ENCODE data around the gene TFF3.

TFF3 gene

GRCh38 chr21:42287193-42288083 is 27.8 kb downstream of the TFF3 start:
- FAIRE-seq, result no peak

GRCh38 chr21:42286416-42286815 is 28.8 kb downstream of the TFF3 start:
- FAIRE-seq, result no peak

DNA sequence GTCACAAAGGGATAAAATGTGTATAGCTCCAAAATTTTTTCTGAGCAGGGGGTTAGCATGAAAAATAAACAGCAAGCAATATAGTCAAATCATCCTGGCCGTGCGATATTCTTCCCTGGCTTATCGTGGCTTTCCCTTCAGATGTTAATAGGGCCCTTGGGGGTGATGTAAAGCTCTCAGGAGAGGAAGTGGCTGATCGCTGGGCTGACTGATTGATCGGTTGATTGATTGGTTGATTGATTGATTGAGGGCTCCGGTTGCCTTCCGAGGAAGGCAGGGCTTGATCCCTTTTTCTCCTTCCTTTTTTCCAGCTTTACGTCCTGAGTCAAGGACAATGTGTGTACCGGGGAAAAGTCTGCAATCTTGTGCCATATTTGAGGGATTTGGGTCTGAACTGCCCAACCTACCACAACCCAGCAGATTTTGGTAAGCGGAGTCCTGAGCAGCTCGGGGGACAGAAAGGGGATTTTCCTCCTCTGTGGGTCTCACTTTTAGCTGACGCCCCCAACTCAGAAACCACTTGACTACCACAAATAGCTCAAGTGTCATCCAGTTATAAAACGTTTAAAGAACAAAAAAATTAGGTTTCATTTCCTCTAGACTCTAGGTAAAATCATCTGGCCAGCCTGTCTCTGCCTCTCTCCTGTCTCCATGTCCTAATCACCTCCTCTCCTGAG is 29.5 kb downstream of the TFF3 start:
- no peak for FAIRE-seq

DNA sequence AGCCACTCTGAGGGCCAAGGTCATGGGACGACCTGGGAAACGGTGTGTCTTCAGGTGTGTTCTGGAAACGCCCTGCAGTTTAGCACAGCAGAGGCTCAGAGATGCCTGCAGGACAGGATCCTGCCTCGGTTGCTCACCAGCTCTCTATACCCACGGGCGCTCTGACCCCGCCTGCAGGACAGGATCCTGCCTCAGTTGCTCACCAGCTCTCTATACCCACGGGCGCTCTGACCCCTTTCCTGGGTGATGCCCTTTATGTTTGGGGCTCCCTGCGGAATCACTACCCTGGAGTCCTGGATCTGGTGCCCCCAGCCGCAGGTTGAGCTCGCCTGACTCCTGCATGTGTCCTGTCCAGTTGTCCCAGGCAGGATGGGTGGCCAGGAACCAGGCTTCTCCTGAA is 32.5 kb downstream of the TFF3 start:
- FAIRE-seq, result no peak

DNA sequence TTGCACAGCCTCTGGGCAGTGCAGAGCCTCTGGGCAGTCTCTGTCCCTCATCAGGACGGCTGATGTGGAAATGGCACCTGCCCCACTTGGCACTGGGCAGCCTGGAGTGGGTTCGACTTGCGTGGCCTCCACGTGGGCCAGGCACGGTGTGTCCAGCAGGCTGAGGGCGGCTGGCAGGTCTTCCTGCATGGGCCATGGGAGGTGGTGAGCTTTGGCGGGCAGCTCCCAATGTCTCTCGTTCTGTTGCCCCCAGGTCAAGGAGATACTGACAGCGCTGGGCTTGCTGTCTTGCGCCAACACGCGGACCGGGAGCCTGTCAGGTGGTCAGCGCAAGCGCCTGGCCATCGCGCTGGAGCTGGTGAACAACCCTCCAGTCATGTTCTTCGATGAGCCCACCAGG is 33.2 kb downstream of the TFF3 start:
- no peak for FAIRE-seq

GRCh38 chr21:42281181-42281680 is 34.0 kb downstream of the TFF3 start:
- no peak for FAIRE-seq

- no peak for FAIRE-seq
Measured at GRCh38 chr21:42280356-42281180, 34.6 kb downstream of the TFF3 start.

DNA sequence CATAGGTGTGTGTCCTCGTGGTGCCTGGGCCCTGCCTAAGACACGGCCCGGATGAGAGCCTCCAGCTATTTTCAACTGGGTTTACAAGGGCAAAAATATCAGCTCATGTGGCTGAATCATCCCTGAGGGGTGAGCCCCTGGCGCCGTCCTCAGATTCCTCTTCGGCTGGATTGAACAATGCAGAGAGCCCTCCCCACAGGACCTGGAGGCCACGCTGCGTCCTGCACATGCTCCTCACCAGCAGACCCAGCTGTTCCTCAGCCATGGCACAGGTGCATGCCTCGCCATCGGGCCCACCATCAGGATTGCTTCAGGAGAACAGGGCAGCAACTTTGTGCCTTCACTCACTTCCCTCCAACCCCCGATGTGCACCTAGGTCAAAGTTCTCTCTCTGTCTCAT is 35.3 kb downstream of the TFF3 start:
- no peak for FAIRE-seq

DNA sequence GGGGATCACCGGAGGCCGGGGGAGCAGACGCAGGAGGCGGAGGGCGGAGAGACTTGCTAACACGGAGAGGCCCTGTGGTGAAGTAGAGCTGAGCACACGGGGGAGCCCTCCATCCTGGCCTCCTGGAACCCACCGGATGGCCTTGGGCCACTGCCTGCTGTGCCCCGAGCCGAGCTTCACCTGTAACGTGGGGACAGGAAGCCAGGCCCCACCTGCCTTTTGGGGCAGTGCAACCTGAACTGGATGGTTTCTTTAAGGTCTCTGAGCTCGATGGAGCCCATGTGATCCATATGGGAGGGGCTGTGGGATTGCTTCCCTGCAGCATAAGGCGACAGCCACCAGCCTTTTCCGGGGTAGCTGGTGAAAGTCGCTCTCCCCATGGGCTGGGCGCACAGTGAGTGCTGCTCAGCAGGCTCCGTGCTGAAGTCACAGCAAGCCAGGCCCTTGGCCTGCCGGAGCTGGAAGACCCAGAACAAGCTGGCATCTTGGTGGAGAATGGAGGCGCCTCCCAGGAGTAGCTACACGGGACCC is 35.8 kb downstream of the TFF3 start:
- no peak for FAIRE-seq

DNA sequence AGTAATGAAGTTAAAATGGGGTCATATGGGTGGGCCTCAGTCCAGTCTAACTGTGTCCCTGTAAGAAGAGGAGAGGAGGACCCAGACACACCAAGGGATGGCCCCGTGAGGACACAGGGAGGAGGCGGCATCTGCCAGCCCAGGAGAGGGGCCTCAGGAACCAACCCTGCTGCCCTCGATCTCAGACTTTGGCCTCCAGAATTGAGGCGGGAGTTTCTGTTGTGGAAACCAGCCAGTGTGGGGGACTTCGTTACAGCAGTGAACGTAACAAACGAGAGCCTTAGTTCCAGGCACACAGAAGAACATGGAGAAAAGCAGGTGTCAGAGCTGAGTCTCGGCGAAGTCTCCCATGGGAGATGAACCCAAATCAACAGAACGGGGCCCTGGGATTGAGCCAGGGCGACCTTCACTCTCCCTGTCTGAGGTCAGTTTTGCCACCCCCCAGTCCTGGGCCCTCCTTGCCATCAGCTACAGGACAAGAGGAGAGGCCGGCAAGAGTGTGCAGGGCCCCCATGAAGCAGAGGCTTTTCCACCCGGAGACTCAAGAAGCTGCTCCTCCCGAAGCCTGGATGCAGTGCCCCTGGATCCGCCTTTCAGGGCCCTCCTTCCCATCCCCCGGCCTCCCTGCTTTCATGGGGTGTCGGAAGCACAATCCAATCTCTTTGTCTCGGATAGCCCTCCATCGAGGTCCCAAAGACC is 36.6 kb downstream of the TFF3 start:
- no peak for FAIRE-seq

- no peak for FAIRE-seq
Measured at GRCh38 chr21:42277593-42277992, 37.6 kb downstream of the TFF3 start.

DNA sequence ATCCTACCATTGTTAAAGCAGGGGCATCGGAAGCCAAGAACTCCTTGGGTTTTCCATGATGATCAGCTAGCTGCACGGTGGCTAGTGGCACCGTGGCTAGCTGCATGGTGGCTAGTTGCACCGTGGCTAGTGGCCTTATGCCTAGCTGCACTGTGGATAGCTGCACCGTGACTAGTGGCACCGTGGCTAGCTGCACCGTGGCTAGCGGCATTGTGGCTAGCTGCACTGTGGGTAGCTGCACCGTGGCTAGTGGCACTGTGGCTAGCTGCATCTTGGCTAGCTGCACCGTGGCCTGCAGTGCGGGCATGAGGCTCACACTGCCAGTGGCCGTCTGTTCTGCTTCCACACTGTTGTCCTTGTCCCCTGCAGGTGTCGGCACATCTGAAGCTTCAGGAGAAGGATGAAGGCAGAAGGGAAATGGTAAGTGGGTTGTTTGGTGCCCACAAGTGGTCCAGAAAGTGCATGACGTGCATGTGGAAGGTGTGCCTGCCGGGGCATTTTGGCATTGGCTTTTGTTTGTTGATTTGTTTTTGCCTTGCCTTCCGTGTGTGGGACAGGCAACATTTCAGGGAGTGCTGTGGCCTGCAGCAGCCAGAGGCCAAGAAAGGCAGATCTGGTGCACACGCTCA is 38.6 kb downstream of the TFF3 start:
- FAIRE-seq, result no peak

- FAIRE-seq, result no peak
Measured at GRCh38 chr21:42276076-42276475, 39.1 kb downstream of the TFF3 start.

DNA sequence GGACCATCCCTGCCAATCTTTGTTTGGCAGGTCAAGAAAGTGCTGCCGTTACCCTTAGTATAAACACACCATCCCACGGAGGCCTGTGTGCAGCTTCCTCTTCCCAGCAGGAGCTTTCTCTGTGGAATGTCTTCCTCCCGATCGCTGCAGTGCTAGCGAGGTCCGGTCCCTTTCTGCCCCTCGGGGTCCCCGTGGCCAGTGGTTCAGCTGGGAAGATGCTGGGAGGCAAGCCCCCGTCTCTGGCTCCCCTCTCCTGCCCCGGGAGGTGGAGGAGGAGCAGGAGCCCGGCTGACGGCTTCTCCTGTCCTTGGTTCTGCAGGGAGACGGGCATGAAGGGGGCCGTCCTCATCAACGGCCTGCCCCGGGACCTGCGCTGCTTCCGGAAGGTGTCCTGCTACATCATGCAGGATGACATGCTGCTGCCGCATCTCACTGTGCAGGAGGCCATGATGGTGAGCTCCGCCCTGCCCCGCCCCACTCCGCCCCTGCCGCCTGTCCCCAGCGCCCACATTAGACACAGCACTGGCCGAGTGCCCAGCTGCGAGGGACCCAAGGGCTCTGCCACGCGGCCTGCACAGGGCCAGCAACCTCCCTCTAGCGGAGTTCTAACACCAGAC is 42.1 kb downstream of the TFF3 start:
- FAIRE-seq, result no peak

- FAIRE-seq, result no peak
Measured at GRCh38 chr21:42272109-42272962, 42.9 kb downstream of the TFF3 start.

GRCh38 chr21:42271065-42271464 is 44.1 kb downstream of the TFF3 start:
- FAIRE-seq, result no peak

- no peak for FAIRE-seq
Measured at GRCh38 chr21:42269386-42269785, 45.8 kb downstream of the TFF3 start.

DNA sequence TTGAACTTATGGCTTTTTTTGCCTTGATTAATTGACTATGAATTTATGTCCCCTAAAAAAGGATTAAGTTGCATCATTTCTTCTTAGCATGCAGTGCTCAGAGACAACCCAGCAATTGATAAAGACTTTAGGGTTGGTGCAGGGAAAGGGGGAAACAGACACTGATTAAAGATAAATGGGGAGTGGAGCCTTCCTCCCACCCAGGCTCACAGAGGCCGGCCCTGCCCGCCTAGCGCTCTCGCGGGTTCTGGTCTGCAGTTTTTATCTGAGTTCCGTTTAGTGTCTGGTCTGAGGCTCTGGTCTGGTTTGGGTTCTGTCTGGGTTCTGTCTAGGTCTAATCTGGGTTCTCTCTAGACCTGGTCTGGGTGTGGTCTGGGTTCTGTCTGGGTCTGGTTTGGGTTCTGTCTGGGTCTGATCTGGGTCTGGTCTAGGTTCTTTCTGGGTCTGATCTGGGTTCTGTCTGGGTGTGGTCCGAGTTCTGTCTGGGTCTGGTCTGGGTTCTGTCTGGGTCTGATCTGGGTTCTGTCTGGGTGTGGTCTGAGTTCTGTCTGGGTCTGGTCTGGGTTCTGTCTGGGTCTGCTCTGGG is 48.1 kb downstream of the TFF3 start:
- no peak for FAIRE-seq

DNA sequence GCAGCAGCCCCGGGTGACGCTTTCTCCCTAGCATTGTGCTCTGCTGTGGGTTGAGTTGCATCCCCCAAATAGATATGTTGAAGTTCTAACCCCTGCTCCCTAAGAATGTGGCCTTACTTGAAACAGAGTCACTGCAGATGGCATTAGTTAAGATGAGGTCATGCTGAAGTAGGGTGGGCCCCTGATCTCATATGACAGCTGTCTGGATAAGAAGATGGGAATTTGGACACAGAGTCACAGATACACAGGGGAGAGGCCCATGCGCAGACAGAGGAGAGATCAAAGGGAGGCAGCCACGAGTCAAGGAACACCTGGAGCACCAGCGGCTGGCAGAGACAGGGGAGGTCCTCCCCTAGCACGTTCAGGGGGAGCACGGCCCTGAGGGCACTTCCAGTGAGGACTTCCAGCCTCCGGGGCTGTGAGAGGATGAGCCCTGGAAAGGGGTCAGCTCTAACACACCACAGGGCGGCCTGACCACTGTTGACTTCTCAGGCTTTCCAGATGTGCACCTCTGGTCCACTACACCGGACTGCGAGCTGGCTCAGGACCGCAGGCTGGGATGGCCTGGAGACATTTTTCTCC is 49.9 kb downstream of the TFF3 start:
- no peak for FAIRE-seq

All from A204.1 (cell line).